Measurements from ENCODE around the gene MSMO1.
A peak's percentile ranks its signal among the peaks of the same experiment; 100 is the strongest.

DNA sequence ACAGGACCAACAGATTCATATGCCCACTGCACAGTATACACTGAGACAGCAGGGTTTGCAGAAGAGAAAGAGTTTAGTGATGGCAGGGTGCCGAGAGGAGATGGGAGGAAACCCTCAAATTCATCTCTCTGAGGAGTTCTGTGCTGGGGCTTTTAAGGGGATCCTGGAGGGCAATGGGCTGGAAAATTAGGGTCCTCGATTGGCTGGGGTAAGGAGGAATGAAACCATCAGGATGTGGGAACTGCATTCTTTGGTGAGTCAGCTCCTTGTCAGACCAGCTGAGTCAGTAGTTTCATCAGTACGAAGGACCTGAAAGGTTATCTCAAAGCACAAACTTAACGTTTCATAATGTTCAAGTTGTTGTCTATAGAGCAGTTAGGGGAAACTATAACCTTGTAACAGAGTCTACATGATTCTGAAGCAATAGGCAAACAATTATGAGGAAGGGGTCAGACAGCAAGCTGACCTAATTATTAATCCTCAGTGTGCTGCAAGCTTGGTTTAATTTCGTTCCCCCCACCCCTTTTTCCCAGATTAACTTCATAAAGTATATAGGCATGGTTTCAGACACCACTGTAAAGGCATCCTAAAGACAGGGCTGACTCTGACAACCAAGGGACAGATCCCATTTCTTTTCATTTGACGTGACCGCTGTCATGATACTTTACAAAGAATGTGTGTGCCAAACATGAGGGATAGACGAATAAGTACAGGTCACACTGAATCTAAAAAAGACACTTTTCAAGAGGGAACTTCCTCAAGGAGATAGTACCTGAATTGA lies 1.5 kb upstream of the MSMO1 start:
- TF ChIP-seq POLR2AphosphoS5 (IDR thresholded peaks at IDR 0.05) (peak in 1 of 3 donors; percentile 29), POLR2A (IDR thresholded peaks at IDR 0.05) (no peak)
- TF ChIP-seq, protein P1, sequence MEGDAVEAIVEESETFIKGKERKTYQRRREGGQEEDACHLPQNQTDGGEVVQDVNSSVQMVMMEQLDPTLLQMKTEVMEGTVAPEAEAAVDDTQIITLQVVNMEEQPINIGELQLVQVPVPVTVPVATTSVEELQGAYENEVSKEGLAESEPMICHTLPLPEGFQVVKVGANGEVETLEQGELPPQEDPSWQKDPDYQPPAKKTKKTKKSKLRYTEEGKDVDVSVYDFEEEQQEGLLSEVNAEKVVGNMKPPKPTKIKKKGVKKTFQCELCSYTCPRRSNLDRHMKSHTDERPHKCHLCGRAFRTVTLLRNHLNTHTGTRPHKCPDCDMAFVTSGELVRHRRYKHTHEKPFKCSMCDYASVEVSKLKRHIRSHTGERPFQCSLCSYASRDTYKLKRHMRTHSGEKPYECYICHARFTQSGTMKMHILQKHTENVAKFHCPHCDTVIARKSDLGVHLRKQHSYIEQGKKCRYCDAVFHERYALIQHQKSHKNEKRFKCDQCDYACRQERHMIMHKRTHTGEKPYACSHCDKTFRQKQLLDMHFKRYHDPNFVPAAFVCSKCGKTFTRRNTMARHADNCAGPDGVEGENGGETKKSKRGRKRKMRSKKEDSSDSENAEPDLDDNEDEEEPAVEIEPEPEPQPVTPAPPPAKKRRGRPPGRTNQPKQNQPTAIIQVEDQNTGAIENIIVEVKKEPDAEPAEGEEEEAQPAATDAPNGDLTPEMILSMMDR (IDR thresholded peaks at IDR 0.05 in 8 of 11, conservative IDR thresholded peaks at IDR 0.05 in 3 of 11) = no peak

All from spleen (tissue), 7 donors.